Left ventricle myocardium superior (tissue), 1 donor: Measurements from ENCODE around the gene FRS3. TPM values are rescaled to one million over a fixed set of nuclear protein-coding genes. Genes with fewer than 3 reads are reported as not detected.
"Not testable (repeated sequence)": the region's sequence is repeated elsewhere in the genome, so short reads cannot be mapped to it uniquely, and the experiment has no call there.

Experiments
- ATAC-seq: fragments of 200-7000 bp; cut with Tn5 transposase; one replicate; pipeline ENCODE4 v1.9.1; 2020; ENCODE audit warnings: mild to moderate bottlenecking, moderate library complexity
- DNase-seq: peaks from one replicate; pipeline ENCODE4 v3.0.0-alpha.2; 2020
- intact Hi-C: fragments of 100-400 bp; cut with micrococcal nuclease; formaldehyde crosslinking; loops from one replicate; pipeline ENCODE4 v1.11.0; 2022
- long read RNA-seq: library from polyadenylated mRNA; unstranded; transcript quantifications from one replicate; pipeline ENCODE4 v2.0.0, GENCODE V29; 2021
- total RNA-seq: library from RNA; stranded (reverse); fragmentation: NEBNext Ultra II Directional; extraction: Animal tissue kit (Norgen Biotek cat#: 25700); gene quantifications from one replicate; pipeline ENCODE4 v1.2.1, GENCODE V29; 2021
- donor health status: DM: no; HTN: yes; CAD: no; lungs with severe emphysema.

The FRS3 gene, protein sequence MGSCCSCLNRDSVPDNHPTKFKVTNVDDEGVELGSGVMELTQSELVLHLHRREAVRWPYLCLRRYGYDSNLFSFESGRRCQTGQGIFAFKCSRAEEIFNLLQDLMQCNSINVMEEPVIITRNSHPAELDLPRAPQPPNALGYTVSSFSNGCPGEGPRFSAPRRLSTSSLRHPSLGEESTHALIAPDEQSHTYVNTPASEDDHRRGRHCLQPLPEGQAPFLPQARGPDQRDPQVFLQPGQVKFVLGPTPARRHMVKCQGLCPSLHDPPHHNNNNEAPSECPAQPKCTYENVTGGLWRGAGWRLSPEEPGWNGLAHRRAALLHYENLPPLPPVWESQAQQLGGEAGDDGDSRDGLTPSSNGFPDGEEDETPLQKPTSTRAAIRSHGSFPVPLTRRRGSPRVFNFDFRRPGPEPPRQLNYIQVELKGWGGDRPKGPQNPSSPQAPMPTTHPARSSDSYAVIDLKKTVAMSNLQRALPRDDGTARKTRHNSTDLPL
- 5.2 TPM for total RNA-seq
- long read RNA-seq, partial matches to known transcripts = 0 of 4 reads
- long read RNA-seq, other reads (novel, unspliced or antisense) = 4 of 4 reads

DNA sequence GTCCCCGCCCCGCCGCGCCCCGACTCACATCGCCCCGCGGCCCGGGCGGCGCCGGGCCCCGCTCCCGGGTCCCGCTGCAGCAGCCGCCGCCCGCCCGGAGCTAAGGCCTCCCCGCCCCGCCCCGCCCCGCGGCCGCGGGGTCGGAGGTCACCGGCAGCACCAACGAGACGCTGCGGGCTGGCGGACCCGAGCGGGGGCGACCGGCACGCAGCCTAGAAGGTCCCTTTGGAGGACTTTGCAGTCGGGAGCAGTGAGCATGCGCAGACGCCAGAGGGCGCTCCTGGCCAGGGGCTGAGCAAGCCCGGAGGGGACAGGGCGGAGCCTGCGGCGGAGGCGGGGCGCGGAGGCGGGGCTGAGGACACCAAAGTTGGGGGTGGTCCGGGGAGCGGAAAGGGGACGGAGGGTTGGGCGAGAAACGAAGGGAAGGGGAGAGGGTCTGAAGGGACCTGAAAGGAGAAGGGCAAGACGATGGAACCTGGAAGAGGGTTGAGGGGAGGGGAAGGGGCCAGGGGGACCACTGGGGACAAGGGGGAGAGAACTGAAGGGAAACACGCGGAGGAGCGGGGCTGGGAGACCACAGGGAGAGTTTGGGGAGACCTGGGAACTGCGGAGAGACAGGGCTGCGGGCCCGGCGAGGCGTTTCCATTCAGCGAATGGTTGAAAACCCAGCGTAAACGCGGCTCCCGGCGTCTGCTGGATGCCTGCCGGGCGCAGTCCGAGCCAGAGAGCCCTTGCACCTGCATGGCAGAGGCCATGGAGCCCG lies at the start of gene FRS3:
FRS3 (minus strand) TSS at position 113 of the 763 bp plus-strand sequence. CDS start 2,913 bp downstream, outside the sequence.
- peak; percentile 99 for DNase-seq
- intact Hi-C loops = loop anchor here (10.0 kb wide), 1 partner anchor 265 kb away; no protein-coding TSS in a partner anchor
- ATAC-seq = peak; percentile 91

DNA sequence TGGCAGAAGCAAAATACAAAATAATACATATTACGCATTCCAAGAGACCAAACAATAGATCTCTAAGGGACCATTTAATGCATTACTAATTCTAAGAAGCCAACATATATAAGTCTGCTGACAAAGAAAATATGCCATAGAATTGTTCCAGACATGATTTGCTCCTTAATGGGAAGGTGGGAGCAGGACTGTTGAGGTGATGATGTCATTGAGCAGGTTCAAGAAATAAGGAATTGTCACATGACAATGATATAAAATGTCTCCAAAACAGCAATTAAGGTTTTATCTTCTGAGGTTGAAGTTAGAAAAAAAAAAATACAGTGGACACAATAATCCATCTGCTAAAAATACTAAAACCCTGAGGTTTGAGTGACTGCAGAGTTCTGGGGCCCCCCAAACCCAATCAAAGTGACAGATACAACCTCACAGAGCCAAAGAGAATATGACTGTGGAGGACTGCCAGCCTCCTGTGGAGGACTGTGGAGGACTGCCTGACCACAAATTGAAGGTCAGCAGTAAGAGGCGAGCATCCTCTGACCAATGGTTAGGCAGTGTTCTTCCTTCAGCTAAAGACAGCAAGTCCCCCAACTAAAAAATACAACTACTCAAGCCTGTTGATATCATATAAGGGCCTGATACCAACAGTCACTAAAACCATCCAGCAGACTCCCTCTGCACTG lies 46.8 kb upstream of the FRS3 start:
- ATAC-seq = no peak
- intact Hi-C loops = no loop called here
- DNase-seq = no peak

DNA sequence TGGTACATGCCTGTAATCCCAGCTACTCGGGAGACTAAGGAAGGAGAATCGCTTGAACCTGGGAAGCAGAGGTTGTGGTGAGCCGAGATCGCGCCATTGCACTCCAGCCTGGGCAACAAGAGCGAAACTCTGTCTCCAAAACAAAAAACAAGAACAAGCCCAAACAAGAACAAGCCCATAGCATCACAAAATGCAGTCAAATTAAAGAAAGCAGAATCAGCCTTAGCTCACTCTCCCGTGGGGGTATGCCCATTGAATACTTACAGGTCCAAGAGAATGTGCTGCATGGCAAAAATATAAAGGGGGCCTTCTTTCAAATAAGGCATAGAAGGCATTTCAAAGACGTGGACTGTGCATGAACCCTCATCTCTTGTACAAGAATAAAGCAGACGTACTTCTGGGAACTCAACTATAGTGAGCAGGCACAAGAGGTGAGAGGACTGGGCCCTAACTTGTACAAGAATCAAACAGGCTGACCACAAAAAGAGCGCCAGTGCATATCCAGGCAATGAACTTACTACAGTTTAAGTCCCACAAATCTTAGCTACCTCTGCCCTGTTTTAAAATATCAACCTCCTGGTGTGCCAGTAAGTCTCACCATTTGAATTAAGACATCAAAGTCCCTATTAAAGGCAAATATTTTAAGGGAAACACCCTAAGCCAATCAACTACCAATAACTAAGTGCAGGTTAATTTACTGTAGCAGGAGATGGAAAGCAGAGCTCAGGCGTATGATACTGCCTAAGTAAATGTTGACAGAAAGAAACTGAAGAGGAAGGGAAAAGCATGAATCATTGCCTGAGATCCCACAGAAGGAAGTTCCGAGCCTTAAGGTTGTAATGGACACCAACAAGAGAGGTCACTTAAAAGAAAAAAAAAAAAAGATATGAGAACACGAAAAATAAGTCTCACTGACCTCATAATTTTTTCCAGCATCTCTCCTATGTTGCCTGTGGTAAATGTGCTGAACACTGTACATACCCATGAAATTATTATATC lies 45.2 kb upstream of the FRS3 start:
- ATAC-seq = no peak
- intact Hi-C loops = no loop called here
- no peak for DNase-seq

DNA sequence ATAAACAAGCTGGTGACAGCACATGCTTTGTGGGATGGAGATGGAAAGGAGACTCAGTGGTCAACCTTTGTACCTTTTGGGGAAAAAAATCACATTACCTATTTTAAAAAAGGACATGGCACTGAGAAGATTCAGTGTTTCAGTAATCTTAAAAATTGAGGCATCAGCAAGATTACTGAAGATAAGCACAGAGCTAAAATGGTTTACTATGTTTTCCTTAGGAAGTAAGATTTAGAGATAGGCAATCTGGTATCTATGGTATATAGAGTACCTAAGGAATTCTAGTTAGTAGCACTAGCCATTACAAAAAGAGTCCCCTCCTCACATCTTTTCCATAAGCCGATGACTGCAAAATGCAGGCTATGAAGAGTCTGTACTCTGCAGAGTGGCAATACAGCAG lies 43.5 kb upstream of the FRS3 start:
- intact Hi-C loops = no loop called here
- no peak for DNase-seq
- ATAC-seq = no peak

DNA sequence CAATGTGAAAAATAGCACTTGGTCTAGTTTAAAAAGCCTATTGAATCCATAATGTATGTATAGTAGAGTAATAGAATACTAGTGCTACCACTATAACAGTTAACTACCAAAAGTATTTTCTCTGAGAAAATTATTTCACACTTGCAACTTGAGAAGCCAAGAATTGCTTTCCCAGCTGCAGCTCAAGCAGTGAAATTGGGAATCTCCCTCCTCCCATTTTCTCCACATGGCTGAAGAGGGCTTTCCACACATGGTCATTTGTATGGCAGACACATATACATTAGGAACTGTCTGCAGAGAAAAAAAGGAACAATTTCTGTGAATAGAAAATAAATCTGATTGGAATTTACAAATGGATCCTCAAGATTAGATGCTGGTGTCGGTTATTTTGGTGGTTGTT lies 42.3 kb upstream of the FRS3 start:
- intact Hi-C loops = no loop called here
- DNase-seq (no peak), ATAC-seq (no peak)

DNA sequence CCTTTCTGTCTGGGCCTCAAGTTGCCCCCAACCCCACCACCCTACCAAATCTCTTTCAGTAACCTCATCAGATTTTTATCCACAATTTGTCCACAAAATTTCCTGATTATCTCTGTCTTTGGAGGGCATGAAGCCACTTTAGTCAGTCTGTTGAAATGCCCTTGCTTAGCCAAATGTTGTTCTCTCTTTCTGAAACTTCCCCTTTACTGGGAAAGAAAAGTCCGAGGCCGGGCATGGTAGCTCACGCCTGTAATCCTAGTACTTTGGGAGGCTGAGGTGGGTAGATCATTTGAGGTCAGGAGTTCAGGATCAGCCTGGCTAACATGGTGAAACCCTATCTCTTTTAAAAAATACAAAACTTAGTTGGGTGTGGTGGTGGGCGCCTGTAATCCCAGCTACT lies 41.6 kb upstream of the FRS3 start:
- ATAC-seq = no peak
- intact Hi-C loops = no loop called here
- no peak for DNase-seq

DNA sequence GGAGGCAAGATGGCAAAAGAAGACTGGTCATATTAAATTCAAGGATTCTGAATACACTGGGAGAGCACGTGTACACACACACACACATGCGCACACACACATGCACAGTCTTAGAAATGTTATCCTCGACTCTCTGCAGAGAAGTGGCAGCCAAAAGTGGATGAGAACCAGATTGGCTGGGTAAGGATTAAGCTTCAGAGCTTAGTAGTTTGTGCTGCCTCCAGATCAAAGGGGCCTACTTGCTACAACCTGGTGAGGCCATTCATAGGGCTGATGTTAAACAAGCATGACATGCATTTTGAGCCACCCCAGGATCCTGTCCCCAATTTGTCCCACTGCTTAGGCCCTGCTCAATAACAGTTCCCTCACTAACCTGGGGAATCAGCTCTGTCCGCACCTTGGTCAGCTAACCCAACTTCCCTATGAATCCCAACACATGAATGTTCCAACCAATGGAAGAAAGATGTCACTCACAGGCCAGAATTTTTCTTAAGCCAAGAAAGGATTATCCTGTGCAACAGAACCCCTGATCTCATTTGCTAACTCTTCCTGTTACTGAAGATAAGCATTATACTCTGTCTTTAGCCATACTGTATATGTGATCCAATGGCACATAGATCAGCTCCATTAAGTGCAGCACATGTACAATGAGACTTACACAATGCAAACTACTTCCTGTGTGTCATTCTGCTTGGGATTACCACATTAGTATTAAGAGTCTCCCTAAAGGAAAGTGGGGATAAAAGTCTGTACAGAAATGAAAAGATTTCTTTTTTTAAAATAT lies 38.8 kb upstream of the FRS3 start:
- ATAC-seq (no peak), DNase-seq (no peak)
- intact Hi-C loops = no loop called here

DNA sequence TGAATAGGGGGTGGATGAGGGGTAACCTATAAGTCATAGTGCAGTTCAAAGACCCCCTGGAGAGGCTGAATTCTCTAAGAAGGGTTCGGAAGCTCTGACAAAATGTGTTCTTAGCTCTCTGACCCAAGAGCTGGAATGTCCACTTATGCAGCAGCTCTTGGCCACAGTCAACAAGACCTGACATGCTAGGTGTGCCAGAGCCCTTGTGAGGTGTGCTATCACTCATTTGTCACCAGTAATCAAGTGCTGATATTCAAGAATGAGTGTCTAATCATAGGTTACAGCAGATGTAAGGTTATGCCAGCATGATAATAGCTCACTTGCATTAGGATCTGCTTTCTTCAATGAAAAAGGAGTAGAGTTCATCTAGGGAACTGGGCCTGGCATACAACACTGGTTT lies 35.9 kb upstream of the FRS3 start:
- no peak for DNase-seq
- intact Hi-C loops = no loop called here
- ATAC-seq = peak; percentile 80

DNA sequence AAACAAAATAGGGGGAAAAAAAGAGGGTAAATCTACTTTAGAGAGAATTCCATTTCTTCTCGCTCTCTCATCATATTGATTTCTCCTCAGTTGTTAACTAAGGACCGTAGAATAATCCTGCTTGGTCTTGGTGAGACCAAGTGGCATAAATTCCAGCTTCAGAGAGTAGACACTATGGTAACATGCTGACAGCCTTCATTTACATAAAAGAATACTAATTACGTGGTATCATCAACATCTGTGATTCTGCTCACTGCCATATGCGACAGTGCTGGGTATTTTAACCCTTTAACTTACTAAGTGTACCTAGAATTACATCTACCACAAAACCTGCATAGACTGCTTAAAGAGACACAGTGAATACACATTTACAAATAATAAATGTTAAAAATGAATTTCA lies 34.9 kb upstream of the FRS3 start:
- intact Hi-C loops = no loop called here
- DNase-seq (no peak), ATAC-seq (no peak)

DNA sequence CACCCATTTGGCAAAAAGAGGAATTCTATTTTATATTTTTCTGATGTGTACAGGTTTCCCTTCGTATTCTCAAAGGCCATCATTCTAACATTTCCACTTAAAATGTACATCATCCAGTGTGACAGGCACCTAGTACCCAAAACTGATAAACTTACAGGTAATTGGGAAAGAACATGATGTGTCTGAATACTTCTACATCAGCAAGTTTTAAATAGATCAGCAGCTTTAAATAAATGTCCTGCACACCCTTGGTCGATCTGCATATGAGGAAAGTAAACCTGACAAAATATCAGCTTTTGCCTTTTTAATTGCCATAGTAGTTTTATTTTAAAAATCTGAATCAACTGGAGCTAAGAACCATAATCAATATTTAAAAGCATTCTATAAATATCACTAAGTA lies 34.3 kb upstream of the FRS3 start:
- peak; percentile 63 for ATAC-seq
- no peak for DNase-seq
- intact Hi-C loops = no loop called here

DNA sequence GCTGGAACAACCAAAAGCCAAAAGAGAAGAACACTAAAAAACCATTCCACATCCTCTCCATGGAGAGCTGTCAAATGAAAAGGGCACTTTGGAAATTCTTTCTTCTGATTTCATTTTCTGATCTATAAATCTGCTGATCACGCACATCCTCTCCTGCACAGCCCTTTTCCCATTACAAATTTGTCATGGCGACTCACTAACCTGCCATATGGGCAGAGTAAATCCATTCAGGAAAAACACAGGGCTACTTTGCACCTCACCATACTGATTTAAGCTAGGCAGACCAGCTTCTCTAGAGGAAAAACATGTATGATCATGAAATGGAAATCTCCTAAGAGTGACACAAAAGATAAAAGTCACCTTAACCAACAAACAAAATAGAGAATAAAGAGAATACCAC lies 33.8 kb upstream of the FRS3 start:
- DNase-seq (no peak), ATAC-seq (no peak)
- intact Hi-C loops = no loop called here

DNA sequence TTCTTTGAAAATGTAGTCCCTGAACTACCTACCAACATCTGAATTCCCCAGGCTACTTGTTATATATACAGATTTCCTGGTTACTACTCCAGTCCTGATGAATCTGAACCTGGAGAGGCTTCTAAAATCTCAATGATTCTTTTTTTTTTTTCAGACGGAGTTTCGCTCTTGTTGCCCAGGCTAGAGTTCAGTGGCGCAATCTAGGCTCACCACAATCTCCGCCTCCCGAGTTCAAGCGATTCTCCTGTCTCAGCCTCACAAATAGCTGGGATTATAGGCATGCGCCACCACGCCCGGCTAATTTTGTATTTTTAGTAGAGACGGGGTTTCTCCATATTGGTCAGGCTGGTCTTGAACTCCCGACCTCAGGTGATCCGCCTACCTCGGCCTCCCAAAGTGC lies 32.2 kb upstream of the FRS3 start:
- ATAC-seq, intact Hi-C loops, DNase-seq: not testable (repeated sequence)

DNA sequence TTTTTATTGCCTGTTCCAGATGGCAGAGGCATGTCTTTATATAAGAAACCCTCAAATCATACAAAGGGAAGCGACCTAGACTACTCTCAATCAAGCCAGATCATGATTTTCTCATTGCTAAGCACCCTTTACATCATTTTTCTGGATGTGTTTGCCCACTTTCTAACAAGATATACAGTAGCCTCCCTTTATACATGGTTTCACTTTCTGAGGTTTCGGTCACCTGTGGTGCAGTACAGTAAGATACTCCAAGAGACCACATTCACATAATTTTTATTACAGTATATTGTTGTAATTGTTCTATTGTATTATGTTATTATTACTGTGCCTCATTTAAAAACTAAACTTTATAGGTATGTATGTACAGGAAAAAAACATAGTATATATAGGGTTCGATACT lies 31.4 kb upstream of the FRS3 start:
- ATAC-seq = no peak
- DNase-seq = no peak
- intact Hi-C loops = no loop called here

DNA sequence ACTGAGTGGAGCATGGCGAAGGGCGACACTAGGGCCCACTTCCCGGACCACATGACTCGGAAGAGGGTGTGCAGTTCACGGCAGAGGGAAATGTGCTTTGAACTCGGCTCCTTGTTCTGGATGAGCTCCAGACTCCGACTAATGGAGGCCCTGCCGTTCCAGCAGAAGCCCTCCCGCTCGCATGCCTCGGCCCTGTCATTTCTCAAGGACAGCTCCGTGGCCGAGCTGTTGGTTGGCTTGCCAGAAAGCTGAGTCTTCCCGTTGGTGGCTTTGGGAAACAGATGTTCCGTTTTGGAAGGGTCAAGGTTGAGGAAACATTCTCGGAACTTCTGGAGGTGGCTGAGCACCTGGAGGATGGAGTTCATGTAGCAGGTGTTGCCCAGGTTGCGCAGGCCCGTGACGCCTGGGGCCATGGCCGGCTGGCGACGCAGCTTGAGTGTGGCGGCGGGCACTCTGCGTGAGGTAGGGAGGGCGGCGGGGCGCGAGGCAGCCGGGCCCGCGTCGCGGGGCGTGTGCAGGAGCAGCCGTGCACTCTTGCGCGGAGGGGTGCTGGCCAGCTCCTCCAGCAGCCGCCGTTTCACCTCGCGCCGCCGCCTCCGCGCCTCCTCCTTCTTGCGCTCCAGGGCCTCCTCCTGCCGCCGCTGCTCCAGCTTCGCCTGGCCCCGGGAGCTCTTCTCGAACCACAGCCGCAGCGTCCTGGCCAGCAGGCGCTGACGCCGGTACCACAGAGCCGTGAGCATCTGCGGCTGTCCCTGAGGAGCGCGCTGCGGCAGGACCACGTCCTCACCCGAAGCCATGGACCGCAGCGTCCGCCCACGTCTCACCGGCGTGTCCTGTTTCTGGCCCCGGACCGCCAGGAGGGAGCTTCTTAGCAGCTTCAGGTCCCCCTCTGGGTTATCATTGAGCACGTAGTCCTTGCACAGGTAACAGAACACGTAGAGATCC lies 26.4 kb upstream of the FRS3 start:
- ATAC-seq = no peak
- intact Hi-C loops = no loop called here
- DNase-seq = no peak

DNA sequence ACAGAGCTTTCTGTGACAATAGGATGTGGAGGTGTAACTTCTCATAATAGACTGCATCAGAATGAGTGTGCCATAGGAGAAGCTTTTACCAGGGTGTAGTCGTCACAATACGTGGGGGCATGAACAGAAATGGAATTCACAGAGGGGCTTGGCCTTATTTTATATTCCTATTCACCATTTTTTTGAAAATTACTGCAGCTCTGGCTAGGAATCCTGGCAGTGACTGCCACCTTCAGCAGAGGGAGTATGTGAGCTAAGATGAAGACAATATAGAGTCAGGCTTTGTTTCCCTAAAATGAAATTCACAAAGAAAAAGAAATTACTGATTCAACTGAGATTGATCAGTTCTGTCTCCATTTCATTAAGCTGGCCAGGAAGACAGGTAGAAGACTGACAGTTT lies 21.7 kb upstream of the FRS3 start:
- DNase-seq (no peak), ATAC-seq (no peak)
- intact Hi-C loops = no loop called here

DNA sequence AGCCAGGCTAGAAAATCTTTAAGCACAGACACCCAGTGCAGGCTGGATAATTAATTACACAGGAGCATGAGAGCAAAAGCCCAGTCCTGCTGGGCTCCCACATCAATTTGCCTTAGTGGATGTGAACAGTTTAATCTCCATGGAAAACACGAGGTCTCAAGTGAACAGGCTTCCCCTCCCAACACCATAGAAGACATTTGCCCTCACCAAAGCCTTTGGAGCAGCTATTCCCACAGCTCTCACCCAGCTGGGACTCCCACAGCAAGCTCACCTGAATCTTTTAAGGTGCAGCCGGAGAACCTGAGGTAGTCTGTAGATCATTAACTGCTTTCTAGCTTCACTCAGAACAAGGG lies 19.8 kb upstream of the FRS3 start:
- ATAC-seq (no peak), DNase-seq (no peak)
- intact Hi-C loops = no loop called here
